GM19438 (cell line): ENCODE data around the gene MAPT.

Experiments used
- ATAC-seq: cut with Tn5 transposase; IDR thresholded peaks from one replicate; pipeline ENCODE4 v1.9.1; 2021; ENCODE audit warnings: low read depth; ENCODE audit not compliant: unreplicated experiment

The MAPT gene

DNA sequence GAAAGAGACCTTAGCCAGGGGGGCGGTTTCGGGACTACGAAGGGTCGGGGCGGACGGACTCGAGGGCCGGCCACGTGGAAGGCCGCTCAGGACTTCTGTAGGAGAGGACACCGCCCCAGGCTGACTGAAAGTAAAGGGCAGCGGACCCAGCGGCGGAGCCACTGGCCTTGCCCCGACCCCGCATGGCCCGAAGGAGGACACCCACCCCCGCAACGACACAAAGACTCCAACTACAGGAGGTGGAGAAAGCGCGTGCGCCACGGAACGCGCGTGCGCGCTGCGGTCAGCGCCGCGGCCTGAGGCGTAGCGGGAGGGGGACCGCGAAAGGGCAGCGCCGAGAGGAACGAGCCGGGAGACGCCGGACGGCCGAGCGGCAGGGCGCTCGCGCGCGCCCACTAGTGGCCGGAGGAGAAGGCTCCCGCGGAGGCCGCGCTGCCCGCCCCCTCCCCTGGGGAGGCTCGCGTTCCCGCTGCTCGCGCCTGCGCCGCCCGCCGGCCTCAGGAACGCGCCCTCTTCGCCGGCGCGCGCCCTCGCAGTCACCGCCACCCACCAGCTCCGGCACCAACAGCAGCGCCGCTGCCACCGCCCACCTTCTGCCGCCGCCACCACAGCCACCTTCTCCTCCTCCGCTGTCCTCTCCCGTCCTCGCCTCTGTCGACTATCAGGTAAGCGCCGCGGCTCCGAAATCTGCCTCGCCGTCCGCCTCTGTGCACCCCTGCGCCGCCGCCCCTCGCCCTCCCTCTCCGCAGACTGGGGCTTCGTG lies at the start of gene MAPT:
Gene MAPT, plus strand, starts transcription at position 533 of the 763 bp plus-strand sequence. CDS start 67,784 bp downstream, outside the sequence.
- ATAC-seq: peak; percentile 75

DNA sequence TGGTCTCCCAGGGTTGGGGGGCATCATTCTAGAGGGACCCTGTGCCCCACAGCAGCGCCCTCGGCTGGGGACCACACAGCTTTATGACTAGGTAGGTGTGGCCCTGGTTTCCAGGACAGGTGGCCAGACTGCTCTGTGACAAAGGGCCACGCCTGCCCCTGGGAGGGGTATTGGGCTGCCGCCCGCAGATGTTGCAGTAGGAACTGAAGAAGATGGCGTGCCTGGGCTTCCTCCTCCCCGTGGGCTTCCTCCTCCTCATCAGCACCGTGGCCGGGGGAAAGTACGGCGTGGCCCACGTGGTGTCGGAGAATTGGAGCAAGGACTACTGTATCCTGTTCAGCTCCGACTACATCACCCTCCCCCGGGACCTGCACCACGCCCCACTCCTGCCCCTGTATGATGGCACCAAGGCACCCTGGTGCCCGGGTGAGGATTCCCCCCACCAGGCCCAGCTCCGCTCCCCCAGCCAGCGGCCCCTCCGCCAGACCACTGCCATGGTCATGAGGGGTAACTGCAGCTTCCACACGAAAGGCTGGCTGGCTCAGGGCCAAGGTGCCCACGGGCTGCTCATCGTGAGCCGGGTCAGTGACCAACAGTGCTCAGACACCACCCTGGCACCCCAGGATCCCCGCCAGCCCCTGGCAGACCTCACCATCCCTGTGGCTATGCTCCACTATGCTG lies 49.5 kb upstream of the MAPT start, which contains the start of gene SPPL2C:
Gene SPPL2C, plus strand, starts transcription at position 187 of the 681 bp plus-strand sequence. Its CDS starts 26 bp downstream, at position 213.
- no peak for ATAC-seq

DNA sequence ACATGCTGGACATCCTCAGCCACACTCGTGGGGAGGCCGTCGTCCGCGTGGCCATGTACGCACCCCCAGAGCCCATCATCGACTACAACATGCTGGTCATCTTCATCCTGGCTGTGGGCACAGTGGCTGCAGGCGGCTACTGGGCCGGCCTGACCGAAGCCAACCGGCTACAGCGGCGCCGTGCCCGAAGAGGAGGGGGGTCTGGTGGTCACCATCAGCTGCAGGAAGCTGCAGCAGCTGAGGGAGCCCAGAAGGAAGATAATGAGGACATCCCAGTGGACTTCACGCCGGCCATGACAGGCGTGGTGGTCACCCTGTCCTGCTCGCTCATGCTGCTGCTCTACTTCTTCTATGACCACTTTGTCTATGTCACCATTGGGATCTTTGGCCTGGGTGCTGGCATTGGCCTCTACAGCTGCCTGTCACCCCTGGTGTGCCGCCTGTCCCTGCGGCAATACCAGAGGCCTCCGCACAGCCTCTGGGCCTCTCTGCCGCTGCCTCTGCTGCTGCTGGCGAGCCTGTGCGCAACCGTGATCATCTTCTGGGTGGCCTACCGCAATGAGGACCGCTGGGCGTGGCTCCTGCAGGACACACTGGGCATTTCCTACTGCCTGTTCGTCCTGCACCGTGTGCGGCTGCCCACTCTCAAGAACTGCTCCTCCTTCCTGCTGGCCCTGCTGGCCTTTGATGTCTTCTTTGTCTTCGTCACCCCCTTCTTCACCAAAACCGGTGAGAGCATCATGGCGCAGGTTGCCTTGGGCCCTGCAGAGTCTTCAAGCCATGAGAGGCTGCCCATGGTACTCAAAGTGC lies 48.8 kb upstream of the MAPT start:
- ATAC-seq: no peak

DNA sequence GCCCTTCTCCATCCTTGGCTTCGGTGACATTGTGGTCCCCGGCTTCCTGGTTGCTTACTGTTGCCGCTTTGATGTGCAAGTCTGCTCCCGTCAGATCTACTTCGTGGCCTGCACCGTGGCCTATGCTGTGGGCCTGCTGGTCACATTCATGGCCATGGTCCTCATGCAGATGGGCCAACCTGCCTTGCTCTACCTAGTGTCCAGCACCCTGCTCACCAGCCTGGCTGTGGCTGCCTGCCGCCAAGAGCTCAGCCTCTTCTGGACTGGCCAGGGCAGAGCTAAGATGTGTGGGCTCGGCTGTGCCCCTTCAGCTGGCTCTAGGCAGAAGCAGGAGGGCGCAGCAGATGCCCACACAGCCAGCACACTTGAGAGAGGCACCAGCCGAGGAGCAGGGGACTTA lies 48.1 kb upstream of the MAPT start:
- no peak for ATAC-seq

DNA sequence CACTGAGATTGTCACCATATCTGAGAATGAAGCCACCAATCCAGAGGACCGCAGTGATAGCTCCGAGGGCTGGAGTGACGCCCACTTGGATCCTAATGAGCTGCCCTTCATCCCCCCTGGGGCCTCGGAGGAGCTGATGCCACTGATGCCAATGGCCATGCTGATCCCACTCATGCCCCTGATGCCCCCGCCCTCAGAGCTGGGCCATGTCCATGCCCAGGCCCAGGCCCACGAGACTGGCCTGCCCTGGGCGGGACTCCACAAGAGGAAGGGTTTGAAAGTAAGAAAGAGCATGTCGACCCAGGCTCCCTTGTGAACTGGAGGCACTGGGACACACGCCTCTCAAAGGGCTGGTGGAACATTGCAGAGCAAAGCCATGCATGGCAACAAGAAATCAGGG lies 47.7 kb upstream of the MAPT start:
- no peak for ATAC-seq

DNA sequence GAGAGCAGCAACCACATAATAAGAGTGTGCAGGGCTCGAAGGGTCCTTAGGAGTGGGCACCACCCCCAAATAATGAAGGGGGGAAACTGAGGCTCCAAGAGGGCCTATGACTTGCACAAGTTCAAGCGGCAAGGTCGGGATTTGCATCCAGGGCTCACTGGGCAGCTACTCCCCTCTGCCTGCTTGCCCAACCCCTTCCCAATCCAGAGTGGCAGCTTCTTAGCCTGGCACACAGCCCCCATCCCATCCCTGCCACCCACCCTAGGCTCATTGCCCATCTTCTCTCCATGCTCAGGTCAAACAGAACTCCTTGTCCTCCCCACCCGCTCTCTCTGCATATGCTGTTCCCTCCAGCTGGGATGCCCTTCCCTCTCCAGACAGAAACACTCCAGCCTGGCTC lies 47.3 kb upstream of the MAPT start:
- no peak for ATAC-seq

DNA sequence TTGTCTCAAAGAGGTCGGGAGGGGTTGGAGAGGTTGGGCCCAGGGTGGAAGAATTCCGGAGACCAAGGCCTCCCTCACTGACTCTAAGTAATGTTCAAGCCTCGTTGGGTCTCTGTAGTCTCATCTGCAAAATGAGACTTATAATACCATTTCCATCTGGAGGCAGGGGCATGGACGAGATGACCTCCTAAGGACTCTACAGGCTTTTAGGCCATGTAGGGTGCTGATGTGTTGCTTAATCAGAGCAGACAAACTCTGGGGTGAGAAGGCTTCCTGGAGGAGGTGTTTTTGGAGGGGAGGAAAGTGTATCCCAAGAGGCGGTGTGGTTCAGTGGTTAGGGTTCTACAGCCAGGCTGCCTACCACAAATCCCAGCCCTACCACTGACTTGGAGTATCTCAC lies 46.6 kb upstream of the MAPT start:
- ATAC-seq: no peak

DNA sequence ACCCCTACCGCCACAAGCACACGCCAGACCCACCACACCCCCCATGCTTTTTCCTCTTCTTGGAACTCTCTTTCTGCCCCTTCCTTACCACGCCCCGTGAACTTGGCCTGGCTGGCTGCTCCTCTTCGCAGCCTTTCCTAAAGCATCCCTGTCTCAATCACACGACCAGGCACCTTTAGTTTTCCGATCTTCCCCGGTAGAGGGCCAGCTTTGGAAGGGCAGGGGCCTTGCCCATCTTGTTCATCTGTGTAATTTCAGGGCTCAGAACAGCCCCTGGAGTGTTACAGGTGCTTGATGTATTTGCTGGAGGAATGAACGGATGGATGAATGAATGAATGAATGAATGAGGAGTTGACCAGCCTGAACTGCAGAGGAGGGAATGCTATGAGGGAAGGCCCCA lies 45.9 kb upstream of the MAPT start:
- no peak for ATAC-seq

DNA sequence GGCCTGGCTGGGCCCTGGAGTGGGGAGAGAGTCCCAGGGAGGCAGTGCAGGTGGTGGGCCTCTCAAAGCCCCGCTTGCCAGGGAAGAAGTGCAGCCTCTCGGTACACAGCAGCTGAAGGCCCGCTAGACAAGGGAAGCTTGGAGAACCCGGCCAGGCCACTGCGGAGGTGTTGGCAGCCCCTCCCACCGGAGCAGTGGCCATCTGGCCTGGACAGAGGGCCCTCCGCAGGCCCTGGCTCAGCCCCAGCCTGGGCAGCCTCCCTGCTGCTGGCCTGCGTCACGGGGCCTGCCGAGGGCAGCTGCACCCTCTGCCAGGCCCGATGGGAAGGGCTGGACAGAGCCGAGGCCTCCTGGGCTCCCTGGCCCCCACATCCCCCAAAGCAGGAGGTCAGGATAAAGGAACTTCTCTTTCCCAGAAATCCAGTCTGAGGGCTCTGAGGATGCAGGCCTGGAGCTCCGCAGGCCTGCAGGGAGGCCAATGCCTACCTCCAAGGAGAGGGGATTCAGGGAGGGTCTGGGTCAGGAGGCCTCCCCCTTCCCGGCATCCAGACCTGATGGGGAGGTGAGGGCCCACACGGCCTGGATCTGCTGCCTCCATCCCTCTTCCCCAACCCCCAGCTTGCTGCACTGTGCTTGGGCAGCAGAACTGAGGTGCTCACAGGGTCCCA lies 45.4 kb upstream of the MAPT start:
- no peak for ATAC-seq

DNA sequence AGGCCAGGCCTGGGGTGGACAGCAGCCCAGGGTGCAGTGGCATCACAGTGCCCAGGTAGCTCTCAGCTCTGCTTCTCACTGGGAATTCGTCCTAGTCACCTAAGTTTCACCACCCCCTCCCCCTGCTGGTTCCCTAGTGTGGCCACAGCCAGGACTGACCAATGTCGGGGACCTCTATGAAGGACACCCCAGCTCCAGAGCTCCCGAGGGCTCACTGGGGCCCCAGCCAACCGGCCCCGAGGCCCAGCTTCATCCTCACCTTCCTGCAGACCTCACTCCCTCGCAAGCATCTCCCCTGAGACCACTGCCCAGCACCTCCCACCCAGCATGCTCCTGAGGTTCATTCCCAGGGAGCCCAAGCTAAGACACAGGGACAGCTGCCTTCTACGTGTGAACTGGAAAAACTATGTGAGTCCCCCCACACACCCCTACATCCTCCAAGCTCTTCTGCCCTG lies 44.8 kb upstream of the MAPT start:
- no peak for ATAC-seq

DNA sequence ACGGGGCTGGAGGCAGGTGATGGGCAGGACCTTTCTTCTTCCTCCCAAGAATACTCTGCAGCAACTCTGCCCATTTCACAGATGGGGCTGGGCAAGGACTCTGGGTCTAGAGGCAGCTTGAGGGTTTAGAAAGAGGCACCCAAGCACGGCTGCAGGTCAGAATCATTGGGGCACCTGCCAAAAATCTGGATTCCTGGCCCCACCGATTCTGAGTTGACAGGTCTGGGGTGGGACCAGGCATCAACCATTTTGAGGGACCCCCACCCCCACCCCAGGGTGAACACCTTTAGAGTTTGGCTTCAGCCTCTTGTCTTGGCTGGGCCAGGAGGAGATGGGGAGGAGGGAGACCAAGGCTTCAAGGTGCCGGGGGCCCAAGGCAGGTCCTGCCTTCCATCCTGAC lies 44.3 kb upstream of the MAPT start:
- no peak for ATAC-seq

DNA sequence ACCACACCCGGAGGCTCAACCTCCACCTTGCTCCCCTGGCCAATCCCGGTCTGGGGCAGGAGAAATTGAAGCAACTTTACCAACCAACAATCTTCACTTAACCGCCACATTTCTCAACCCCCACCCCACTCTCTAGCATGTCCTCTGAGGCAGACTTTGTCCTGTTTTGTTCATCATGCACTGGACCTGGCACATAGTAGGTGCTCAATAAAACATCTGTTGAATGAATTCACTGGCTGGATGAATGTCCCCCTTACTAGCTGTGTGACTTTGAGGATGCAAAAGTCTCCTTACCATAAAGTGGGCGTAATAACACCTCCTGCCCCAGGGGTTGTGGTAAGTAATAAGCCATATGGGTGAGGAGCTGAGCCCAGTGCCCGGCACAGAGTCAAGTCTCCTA lies 43.9 kb upstream of the MAPT start:
- no peak for ATAC-seq

DNA sequence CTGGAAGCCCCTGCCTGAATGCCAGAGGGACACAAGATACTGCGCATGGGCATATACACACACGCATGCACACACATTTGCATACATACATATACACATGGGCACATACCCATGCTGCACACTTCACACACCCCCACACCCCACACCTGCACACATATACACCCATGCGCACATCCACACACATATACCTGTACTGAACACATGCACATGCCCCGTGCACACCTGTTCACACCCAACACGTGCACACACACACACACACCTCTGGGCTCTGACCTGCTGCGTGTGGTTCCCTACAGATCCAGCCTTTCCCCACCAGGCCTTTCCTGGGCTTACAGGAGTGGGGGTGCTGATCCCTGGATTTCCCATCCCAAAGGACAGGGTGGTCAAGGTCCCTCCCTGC lies 43.3 kb upstream of the MAPT start:
- no peak for ATAC-seq

DNA sequence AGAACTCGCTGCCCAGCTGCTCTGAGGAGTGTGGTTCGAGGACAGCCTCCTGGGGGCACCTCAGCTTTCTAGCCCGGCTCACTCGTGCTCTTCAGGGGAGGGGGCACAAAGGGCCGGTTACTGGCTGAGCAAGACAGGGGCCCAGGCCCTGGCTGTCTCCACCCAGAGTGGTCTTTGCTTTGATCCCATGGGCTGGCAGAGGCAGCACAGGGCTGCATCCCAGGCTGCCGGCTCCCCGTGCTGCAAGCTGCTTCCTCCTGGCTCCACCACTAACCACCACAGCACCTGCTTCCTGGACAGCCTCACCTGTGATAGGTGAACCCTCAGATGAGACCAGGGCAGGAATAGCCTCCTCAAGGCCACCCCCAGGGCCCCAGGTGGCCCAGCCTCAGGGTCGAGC lies 42.9 kb upstream of the MAPT start:
- ATAC-seq: no peak

DNA sequence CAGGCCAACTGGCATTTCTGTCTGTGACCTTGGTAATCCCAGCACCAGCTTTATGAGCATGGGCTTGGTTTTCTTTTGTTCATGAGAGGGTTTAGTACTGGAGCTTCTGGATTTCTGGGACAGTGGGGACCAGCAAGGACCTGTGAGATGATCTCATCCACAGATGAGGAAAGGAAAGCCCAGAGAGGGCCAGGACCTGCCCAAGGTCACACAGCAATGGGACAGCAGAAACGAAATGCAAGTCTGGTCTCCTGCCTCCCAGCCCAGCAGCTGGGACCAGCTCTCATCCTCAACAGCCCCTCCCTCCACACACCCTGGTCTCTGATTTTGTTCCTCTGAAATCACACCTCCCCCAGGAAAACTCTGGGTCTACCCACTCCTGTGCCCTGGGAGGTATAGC lies 42.5 kb upstream of the MAPT start:
- ATAC-seq: no peak

DNA sequence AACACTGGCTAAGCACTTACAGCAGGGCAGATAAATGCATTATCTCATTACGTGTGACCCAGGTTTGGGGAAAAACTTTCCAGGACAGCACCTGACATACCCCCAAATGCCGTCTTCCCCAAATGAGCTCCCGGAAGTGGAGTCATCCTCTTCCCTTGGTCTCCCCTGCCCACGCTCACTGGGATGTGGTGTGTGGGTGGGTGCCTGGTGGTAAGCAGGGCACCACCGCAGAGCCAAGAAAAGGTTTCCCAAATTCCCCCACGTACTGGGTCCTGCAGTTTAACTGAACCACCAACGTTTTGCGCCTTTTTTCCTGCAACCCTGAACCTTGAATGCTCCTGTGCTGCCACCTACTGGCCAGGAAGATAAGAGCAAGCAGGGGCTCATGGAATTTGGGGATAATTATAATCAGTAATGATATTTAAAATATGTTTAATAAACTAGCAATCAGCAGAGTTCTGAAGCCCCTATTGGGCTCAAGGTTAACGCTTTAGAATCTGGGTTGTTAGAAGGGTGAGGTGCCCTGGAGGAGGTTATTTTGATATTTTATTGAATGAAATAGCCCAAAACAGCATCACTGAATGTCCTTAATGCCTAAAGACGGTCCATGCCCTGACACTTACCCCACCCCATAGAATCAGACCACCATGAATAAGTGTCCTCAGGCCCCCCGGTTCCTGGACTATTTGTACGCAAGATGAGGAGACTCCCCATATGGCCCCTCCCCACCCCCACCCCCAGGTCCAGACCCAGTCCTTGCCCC lies 41.6 kb upstream of the MAPT start:
- no peak for ATAC-seq

DNA sequence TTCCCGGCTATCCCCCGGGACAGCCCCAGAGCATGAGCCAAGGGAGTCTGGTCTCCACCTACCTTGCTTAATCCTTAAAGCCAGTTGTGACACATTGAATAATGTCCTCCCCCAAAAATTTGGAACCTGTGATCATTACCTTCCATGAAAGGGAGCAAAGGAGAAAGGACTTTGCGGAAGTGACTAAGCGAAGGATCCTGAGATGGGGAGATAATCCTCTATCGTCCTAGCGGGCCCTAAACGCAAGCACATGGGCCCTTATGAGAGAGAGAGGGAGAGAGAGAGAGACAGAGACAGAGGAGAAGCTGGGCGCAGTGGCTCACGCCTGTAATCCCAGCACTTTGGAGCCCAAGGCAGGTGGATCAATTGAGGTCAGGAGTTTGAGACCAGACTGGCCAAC lies 40.1 kb upstream of the MAPT start:
- ATAC-seq: no peak

DNA sequence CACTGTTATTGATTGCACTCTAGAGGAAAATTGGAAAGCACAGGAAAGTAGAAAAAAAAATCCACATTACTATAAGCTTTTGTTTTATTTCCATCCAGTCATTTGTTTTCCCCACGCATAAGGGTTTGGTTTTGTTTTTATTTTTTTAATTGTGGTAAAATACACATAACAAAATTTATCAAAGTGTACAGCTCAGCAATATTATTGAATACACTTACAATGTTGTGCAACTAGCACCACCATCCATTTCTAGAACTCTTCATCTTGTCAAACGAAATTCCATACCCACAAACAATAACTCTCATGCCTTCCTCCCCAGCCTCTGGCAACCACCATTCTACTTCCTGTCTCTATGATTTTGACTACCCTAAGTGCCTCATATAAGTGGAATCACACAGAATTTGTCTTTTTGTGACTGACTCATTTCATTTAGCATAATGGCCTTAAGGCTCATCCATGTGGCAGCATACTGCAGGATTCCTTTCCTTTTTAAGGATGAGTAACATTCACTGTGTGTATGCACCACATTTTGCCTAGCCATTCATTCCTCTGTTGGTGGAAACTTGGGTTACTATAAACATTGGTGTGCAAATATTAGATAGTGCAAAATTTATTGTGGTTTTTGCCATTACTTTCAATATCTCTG lies 38.5 kb upstream of the MAPT start:
- ATAC-seq: no peak

DNA sequence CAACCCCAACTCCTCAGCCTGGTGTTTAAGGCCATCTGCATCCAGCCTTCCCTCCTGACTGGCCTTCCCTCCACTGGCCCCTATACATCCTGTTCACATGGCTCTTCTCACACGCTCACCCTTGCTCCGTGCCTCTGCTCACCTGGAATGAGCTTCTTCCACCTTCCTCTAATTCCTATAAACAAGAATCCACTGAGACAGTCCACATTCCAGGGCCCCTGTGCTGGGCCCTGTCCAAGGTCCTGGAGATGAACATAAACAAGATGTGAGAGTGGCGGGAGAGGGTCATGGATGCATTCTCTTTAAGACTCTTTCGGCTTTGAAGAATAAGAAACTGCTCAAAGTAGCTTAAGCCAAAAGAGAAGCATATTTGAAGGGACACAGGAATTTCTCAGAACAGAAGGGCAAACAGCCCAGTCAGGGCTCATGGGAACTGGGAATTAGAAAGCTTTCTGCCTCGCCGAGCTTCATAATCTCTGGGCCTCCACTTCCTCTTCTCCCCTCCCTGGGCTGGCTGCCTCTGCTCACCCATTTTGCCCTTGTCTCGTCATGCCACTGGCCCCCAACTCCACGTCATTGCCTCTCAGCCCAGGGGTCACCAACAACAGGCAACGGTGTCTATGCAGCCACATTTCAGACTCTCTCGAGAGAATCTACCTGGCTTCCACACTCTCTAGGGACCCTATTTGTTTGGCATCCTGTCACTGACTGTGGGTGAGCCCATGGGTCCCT lies 36.2 kb upstream of the MAPT start:
- no peak for ATAC-seq
